Endodermal cell (in vitro differentiated cells): Measurements from ENCODE around the gene SPEM1. TPM values are rescaled to one million over a fixed set of nuclear protein-coding genes. Genes with fewer than 3 reads are reported as not detected.

Source experiments
- DNase-seq: peaks from one replicate; pipeline ENCODE4 v3.0.0-alpha.2; 2017
- H3K27ac ChIP-seq: 2 replicates; pipeline ENCODE4 v1.5.1; 2013; ENCODE audit warnings: mild to moderate bottlenecking, low read depth, low read length, moderate library complexity
- H3K27me3 ChIP-seq: 2 replicates; pipeline ENCODE4 v1.6.1; 2013; ENCODE audit warnings: mild to moderate bottlenecking, low read length, moderate library complexity; ENCODE audit not compliant: insufficient read depth, control insufficient read depth, poor library complexity, severe bottlenecking
- H3K36me3 ChIP-seq: 2 replicates; pipeline ENCODE4 v1.7.0; 2013; ENCODE audit warnings: mild to moderate bottlenecking, low read length, moderate library complexity; ENCODE audit not compliant: control insufficient read depth, insufficient read depth
- H3K4me1 ChIP-seq: one replicate; pipeline ENCODE4 v1.7.0; 2013; ENCODE audit warnings: low read length; ENCODE audit not compliant: control insufficient read depth, insufficient read depth
- H3K4me3 ChIP-seq: 2 replicates; pipeline ENCODE4 v1.5.1; 2013; ENCODE audit warnings: mild to moderate bottlenecking, low read length, moderate library complexity
- H3K9ac ChIP-seq: 2 replicates; pipeline ENCODE4 v1.6.1; 2013; ENCODE audit warnings: mild to moderate bottlenecking, low read length, moderate library complexity; ENCODE audit not compliant: poor library complexity, severe bottlenecking; ENCODE audit errors: extremely low read depth
- H3K9me3 ChIP-seq: 2 replicates; pipeline ENCODE4 v1.6.1; 2013; ENCODE audit warnings: mild to moderate bottlenecking, low read length, moderate library complexity; ENCODE audit not compliant: control insufficient read depth
- H3K27ac Mint-ChIP-seq: 2 replicates; pipeline ENCODE4 v1.8.0; 2020; ENCODE audit warnings: mixed read lengths
- H3K27me3 Mint-ChIP-seq: 2 replicates; pipeline ENCODE4 v1.8.0; 2021; ENCODE audit warnings: mild to moderate bottlenecking, mixed read lengths; ENCODE audit not compliant: insufficient read depth
- H3K36me3 Mint-ChIP-seq: 2 replicates; pipeline ENCODE4 v1.8.0; 2020; ENCODE audit warnings: low read depth, mixed read lengths
- H3K4me1 Mint-ChIP-seq: 2 replicates; pipeline ENCODE4 v1.8.0; 2020; ENCODE audit warnings: mixed read lengths
- H3K4me3 Mint-ChIP-seq: 2 replicates; pipeline ENCODE4 v1.8.0; 2020; ENCODE audit warnings: mild to moderate bottlenecking, moderate library complexity, mixed read lengths
- H3K9me3 Mint-ChIP-seq: 2 replicates; pipeline ENCODE4 v1.8.0; 2020; ENCODE audit warnings: mild to moderate bottlenecking, mixed read lengths
- WGBS, 2 experiments: methylation state at CpG; one replicate each; pipeline versions ENCODE4 v1.1.5 to v1.1.7; 2013; ENCODE audit warnings: missing lambda C conversion rate in 2 of 2, mixed read lengths in 1 of 2; ENCODE audit not compliant: insufficient coverage in 1 of 2, insufficient read length in 1 of 2; 5-methylcytosine and 5-hydroxymethylcytosine counted together
- total RNA-seq, 2 donors: library from RNA; stranded (reverse); fragmentation: NEBNext Ultra II Directional in 1 of 2; extraction: Animal tissue kit (Norgen Biotek cat#: 25700) in 1 of 2; gene quantifications; 2 replicates in 1 of 2; 3 replicates in 1 of 2; pipeline ENCODE4 v1.2.1, GENCODE V29; 2021
- TF ChIP-seq, protein P1 (sequence below): fragments of 200-600 bp; sonication (generic); conservative IDR thresholded peaks from 2 replicates; pipeline ENCODE4 v1.5.0; 2021; ENCODE audit warnings: antibody characterized with exemption, mild to moderate bottlenecking

Gene SPEM1
- total RNA-seq, 2 donors from 2014 or later = 0.46 to 0.49 TPM

- DNase-seq = peak; percentile 98
- Histone ChIP-seq H3K4me3 (peak overlapping the region; percentile 79), H3K9me3 (no peaks in the 10 kb centered on the region), H3K36me3 (no peaks in the 10 kb centered on the region), H3K27me3 (peaks cover 16% of the 10 kb centered on the region), H3K9ac (peak overlapping the region; percentile 50), H3K4me1 (no peaks in the 10 kb centered on the region), H3K27ac (no peak overlapping the region)
- Mint-ChIP-seq H3K36me3 (no peaks in the 10 kb centered on the region), H3K4me1 (peaks cover 6% of the 10 kb centered on the region), H3K4me3 (peak overlapping the region; percentile 71), H3K9me3 (no peaks in the 10 kb centered on the region), H3K27ac (peak overlapping the region; percentile 93), H3K27me3 (peaks cover 65% of the 10 kb centered on the region)
- WGBS, 2 experiments = 6 to 8% methylated on average over 11 to 16 of the region's 16 CpGs
- TF ChIP-seq, protein P1, sequence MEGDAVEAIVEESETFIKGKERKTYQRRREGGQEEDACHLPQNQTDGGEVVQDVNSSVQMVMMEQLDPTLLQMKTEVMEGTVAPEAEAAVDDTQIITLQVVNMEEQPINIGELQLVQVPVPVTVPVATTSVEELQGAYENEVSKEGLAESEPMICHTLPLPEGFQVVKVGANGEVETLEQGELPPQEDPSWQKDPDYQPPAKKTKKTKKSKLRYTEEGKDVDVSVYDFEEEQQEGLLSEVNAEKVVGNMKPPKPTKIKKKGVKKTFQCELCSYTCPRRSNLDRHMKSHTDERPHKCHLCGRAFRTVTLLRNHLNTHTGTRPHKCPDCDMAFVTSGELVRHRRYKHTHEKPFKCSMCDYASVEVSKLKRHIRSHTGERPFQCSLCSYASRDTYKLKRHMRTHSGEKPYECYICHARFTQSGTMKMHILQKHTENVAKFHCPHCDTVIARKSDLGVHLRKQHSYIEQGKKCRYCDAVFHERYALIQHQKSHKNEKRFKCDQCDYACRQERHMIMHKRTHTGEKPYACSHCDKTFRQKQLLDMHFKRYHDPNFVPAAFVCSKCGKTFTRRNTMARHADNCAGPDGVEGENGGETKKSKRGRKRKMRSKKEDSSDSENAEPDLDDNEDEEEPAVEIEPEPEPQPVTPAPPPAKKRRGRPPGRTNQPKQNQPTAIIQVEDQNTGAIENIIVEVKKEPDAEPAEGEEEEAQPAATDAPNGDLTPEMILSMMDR = no peak
These were observed 25.5 kb downstream of the SPEM1 start for GRCh38 chr17:7445619-7445968.

DNA sequence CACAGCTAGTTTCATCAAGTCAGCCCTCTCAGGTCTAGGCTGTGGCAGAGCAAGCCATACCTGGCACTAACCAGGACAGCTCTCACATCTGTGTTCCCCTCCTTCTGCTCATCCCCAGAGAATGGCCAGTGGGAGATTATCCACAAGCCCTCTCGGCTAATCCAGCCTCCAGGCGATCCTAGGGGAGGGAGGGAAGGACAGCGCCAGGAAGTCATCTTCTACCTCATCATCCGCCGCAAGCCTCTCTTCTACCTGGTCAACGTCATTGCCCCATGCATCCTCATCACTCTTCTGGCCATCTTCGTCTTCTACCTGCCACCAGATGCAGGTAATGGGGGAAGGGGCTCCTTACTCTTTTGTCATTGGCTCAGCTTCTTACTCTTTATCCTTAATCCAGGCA lies 28.3 kb downstream of the SPEM1 start:
- Histone ChIP-seq H3K27ac (no peak overlapping the region), H3K27me3 (no peaks in the 10 kb centered on the region), H3K4me3 (no peak overlapping the region), H3K9ac (no peak overlapping the region), H3K4me1 (no peaks in the 10 kb centered on the region), H3K36me3 (no peaks in the 10 kb centered on the region), H3K9me3 (no peaks in the 10 kb centered on the region)
- Mint-ChIP-seq H3K27me3 (peaks cover 36% of the 10 kb centered on the region), H3K36me3 (peaks cover 2% of the 10 kb centered on the region), H3K4me1 (peaks cover 6% of the 10 kb centered on the region), H3K9me3 (no peaks in the 10 kb centered on the region), H3K4me3 (no peak overlapping the region), H3K27ac (no peak overlapping the region)
- TF ChIP-seq, protein P1 = no peak
- WGBS, 2 experiments = 92 to 100% methylated on average over 2 to 7 of the region's 7 CpGs
- no peak for DNase-seq

DNA sequence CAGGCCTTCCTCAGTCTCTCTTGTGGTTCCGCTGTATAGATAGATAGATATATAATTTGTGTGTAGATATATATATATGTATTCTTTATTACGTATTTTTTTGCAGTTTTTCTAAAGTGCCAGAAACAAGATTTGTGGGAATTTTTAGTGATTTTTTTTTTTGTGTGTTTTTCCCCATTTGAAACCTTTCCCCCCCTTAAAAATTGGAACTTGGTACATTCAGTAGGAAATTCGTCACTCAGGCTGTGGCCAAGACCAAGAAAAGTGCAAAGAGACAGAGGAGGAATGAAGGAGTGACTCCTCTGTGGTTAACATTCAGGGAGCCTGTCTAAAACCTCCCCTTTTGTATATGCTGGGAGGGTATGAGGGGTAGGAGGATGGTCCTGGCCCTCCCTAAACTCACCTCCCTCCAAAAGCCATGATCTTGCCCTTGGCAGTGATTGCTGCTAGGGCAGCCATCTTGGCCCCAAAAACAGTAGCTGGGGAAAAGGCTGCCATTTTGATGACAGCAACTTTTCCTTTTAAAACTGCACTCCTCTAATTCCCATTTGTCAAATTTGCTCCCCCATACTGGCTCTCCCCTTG lies 39.9 kb downstream of the SPEM1 start:
- Histone ChIP-seq H3K36me3 (no peaks in the 10 kb centered on the region), H3K4me1 (no peaks in the 10 kb centered on the region), H3K4me3 (no peak overlapping the region), H3K27ac (no peak overlapping the region), H3K9me3 (no peaks in the 10 kb centered on the region), H3K9ac (no peak overlapping the region), H3K27me3 (no peaks in the 10 kb centered on the region)
- H3K27ac Mint-ChIP-seq = no peak overlapping the region
- no peaks in the 10 kb centered on the region for H3K27me3 Mint-ChIP-seq
- 76% methylated on average over 1 of the region's 3 CpGs; no CpG with 5 or more reads in 1 of the 2 experiments for WGBS, 2 experiments
- no peak overlapping the region for H3K4me3 Mint-ChIP-seq
- H3K36me3 Mint-ChIP-seq = peaks cover 12% of the 10 kb centered on the region
- DNase-seq = no peak
- H3K9me3 Mint-ChIP-seq = no peaks in the 10 kb centered on the region
- TF ChIP-seq, protein P1 = no peak
- H3K4me1 Mint-ChIP-seq = peaks cover 3% of the 10 kb centered on the region
